G401.6 (cell line): ENCODE results near the gene CD226.
"Not testable (repeated sequence)": the region's sequence is repeated elsewhere in the genome, so short reads cannot be mapped to it uniquely, and the experiment has no call there.

Experiments
- FAIRE-seq: peaks from 2 replicates; lab custom pipeline; 2012; peaks lifted over from hg19 to GRCh38; lab: Jason Lieb, UNC

The CD226 gene

GRCh38 chr18:69947361-69948133 is at the start of gene CD226:
Gene CD226 (minus strand): TSS chr18:69947873. CDS start chr18:69947406, 467 bp downstream.
- no peak for FAIRE-seq

GRCh38 chr18:69996951-69997798 is 49.5 kb upstream of the CD226 start:
- FAIRE-seq: no peak

- FAIRE-seq: no peak
Measured at GRCh38 chr18:69996417-69996816, 48.7 kb upstream of the CD226 start.

- no peak for FAIRE-seq
Measured at GRCh38 chr18:69995774-69996173, 48.1 kb upstream of the CD226 start.

GRCh38 chr18:69992776-69993175 is 45.1 kb upstream of the CD226 start:
- FAIRE-seq: no peak

GRCh38 chr18:69987870-69988269 is 40.2 kb upstream of the CD226 start:
- FAIRE-seq: no peak

- FAIRE-seq: no peak
Measured at GRCh38 chr18:69985239-69985638, 37.6 kb upstream of the CD226 start.

GRCh38 chr18:69982417-69982816 is 34.7 kb upstream of the CD226 start:
- no peak for FAIRE-seq

GRCh38 chr18:69981948-69982347 is 34.3 kb upstream of the CD226 start:
- FAIRE-seq: no peak

GRCh38 chr18:69980982-69981804 is 33.5 kb upstream of the CD226 start:
- no peak for FAIRE-seq

GRCh38 chr18:69980509-69980908 is 32.8 kb upstream of the CD226 start:
- no peak for FAIRE-seq

- no peak for FAIRE-seq
Measured at GRCh38 chr18:69978732-69979715, 31.4 kb upstream of the CD226 start.

GRCh38 chr18:69975294-69975693 is 27.6 kb upstream of the CD226 start:
- not testable (repeated sequence) for FAIRE-seq

- no peak for FAIRE-seq
Measured at GRCh38 chr18:69974365-69974764, 26.7 kb upstream of the CD226 start.

GRCh38 chr18:69969491-69969890 is 21.8 kb upstream of the CD226 start:
- no peak for FAIRE-seq

- no peak for FAIRE-seq
Measured at GRCh38 chr18:69968039-69968438, 20.4 kb upstream of the CD226 start.

GRCh38 chr18:69963196-69963595 is 15.5 kb upstream of the CD226 start:
- no peak for FAIRE-seq

GRCh38 chr18:69961718-69962117 is 14.0 kb upstream of the CD226 start:
- no peak for FAIRE-seq

- no peak for FAIRE-seq
Measured at GRCh38 chr18:69958422-69958821, 10.7 kb upstream of the CD226 start.

- FAIRE-seq: no peak
Measured at GRCh38 chr18:69957747-69958146, 10.1 kb upstream of the CD226 start.
